Liver (tissue), 9 donors: ENCODE results near the gene PAN3. TPM values are rescaled to one million over a fixed set of nuclear protein-coding genes. Genes with fewer than 3 reads are reported as not detected.

Experiments
- DNase-seq: peaks from one replicate; pipeline ENCODE4 v3.0.0-alpha.2; 2017; ENCODE audit warnings: low spot score
- H3K27ac ChIP-seq, 2 donors: one replicate each; pipeline ENCODE4 v1.7.0; 2013; ENCODE audit warnings: inconsistent platforms in 2 of 2, low read length in 2 of 2, control low read depth in 1 of 2, low read depth in 1 of 2, mild to moderate bottlenecking in 1 of 2
- H3K27me3 ChIP-seq, 4 donors: one replicate each; pipeline versions ENCODE4 v1.6.1 to v1.7.0; 2013; ENCODE audit warnings: low read length in 3 of 4, inconsistent platforms in 1 of 4, mild to moderate bottlenecking in 1 of 4, moderate library complexity in 1 of 4; ENCODE audit not compliant: control insufficient read depth in 4 of 4, insufficient read depth in 4 of 4
- H3K36me3 ChIP-seq, 4 donors: one replicate each; pipeline versions ENCODE4 v1.6.1 to v1.7.0; 2013; ENCODE audit warnings: low read length in 3 of 4, mild to moderate bottlenecking in 3 of 4, low read depth in 1 of 4, moderate library complexity in 1 of 4; ENCODE audit not compliant: control insufficient read depth in 4 of 4, insufficient read depth in 3 of 4
- H3K4me1 ChIP-seq, 4 donors: one replicate each; pipeline versions ENCODE4 v1.6.1 to v1.7.0; 2013; ENCODE audit warnings: low read length in 3 of 4, mild to moderate bottlenecking in 3 of 4, moderate library complexity in 1 of 4; ENCODE audit not compliant: control insufficient read depth in 4 of 4, insufficient read depth in 4 of 4
- H3K4me3 ChIP-seq, 3 donors: one replicate each; pipeline versions ENCODE4 v1.6.1 to v1.7.0; 2013; ENCODE audit warnings: low read length in 3 of 3, control low read depth in 1 of 3, low read depth in 1 of 3, mild to moderate bottlenecking in 1 of 3
- H3K9ac ChIP-seq, 2 donors: one replicate each; pipeline ENCODE4 v1.7.0; 2013; ENCODE audit warnings: low read length in 2 of 2, mild to moderate bottlenecking in 2 of 2, moderate library complexity in 2 of 2, control low read depth in 1 of 2, low read depth in 1 of 2
- H3K9me3 ChIP-seq, 4 donors: one replicate each; pipeline versions ENCODE4 v1.6.1 to v1.7.0; 2013; ENCODE audit warnings: low read length in 3 of 4; ENCODE audit not compliant: control insufficient read depth in 4 of 4
- CTCF ChIP-seq: fragments of 150-350 bp; IDR thresholded peaks from 2 replicates; pipeline ENCODE4 v1.5.1; 2017; ENCODE audit warnings: improper control_type of control experiment, low read depth, low read length; ENCODE audit not compliant: missing input control
- EGR1 ChIP-seq, 2 donors: IDR thresholded peaks; 2 replicates each; pipeline ENCODE4 v1.6.1; 2016 to 2018; ENCODE audit warnings: antibody characterized with exemption in 2 of 2, low read depth in 2 of 2
- FOXA1 ChIP-seq: IDR thresholded peaks from 2 replicates; pipeline ENCODE4 v1.6.1; 2016; ENCODE audit warnings: antibody characterized with exemption
- FOXA2 ChIP-seq: IDR thresholded peaks from 2 replicates; pipeline ENCODE4 v1.6.1; 2016; ENCODE audit warnings: antibody characterized with exemption
- HNF4A ChIP-seq, 2 donors: conservative IDR thresholded peaks; 2 replicates each; pipeline ENCODE4 v1.6.1; 2016; ENCODE audit warnings: antibody characterized with exemption in 2 of 2, mild to moderate bottlenecking in 2 of 2
- HNF4G ChIP-seq: IDR thresholded peaks from 2 replicates; pipeline ENCODE4 v1.6.1; 2016; ENCODE audit warnings: antibody characterized with exemption
- NR2F2 ChIP-seq: IDR thresholded peaks from 2 replicates; pipeline ENCODE4 v1.6.1; 2016; ENCODE audit warnings: antibody characterized with exemption
- RXRA ChIP-seq, 2 donors: IDR thresholded peaks; 2 replicates each; pipeline ENCODE4 v1.6.1; 2017 to 2018; ENCODE audit warnings: antibody characterized with exemption in 2 of 2, mild to moderate bottlenecking in 1 of 2
- SP1 ChIP-seq: IDR thresholded peaks from 2 replicates; pipeline ENCODE4 v1.6.1; 2018; ENCODE audit warnings: antibody characterized with exemption, mild to moderate bottlenecking
- TAF1 ChIP-seq: conservative IDR thresholded peaks from 2 replicates; pipeline ENCODE4 v1.6.1; 2016; ENCODE audit warnings: antibody characterized with exemption, mild to moderate bottlenecking
- YY1 ChIP-seq: IDR thresholded peaks from 2 replicates; pipeline ENCODE4 v1.6.1; 2016; ENCODE audit warnings: antibody characterized with exemption, mild to moderate bottlenecking
- ZBTB33 ChIP-seq: IDR thresholded peaks from 2 replicates; pipeline ENCODE4 v1.6.1; 2016; ENCODE audit warnings: antibody characterized with exemption
- WGBS: extraction: QIAGEN DNeasy Blood & Tissue Kit; methylation state at CpG from one replicate; pipeline ENCODE4 v1.1.7; 2013; 5-methylcytosine and 5-hydroxymethylcytosine counted together
- polyA plus RNA-seq, 2 donors: library from polyadenylated mRNA; stranded (reverse) in 1 of 2; unstranded in 1 of 2; fragments of 200-250 nt in 1 of 2; fragments of >200 nt in 1 of 2; fragmentation: Nextera tagmentation in 1 of 2; extraction: Ambion mirVana in 1 of 2; gene quantifications; one replicate each; pipeline versions ENCODE4 v1.2.1 to v1.2.3, GENCODE V29; 2013 to 2015
- total RNA-seq, 2 donors: library from RNA; depleted of rRNA; stranded (reverse); fragments of >200 nt; gene quantifications; one replicate each; pipeline ENCODE4 v1.2.3, GENCODE V29; 2014
- TF ChIP-seq, protein P1 (sequence below): IDR thresholded peaks from 2 replicates; pipeline ENCODE4 v1.6.1; 2016; ENCODE audit warnings: antibody characterized with exemption
- TF ChIP-seq, protein P2 (sequence below): IDR thresholded peaks from 2 replicates; pipeline ENCODE4 v1.6.1; 2016; ENCODE audit warnings: antibody characterized with exemption
- donor health status: healthy.
- donor health status: healthy.
- donor health status: healthy.
- donor health status: healthy.
- donor health status: healthy.

PAN3 gene
- total and polyA plus RNA-seq, 4 donors = 2.9 to 22.8 (median 11.6) TPM

GRCh38 chr13:28245465-28245864 is 107.1 kb downstream of the PAN3 start:
- TF ChIP-seq RXRA (IDR thresholded peaks at IDR 0.05) (no peak), ZBTB33 (no peak), CTCF (no peak), FOXA1 (no peak), TAF1 (no peak), HNF4G (no peak), HNF4A (conservative IDR thresholded peaks at IDR 0.05) (no peak), FOXA2 (no peak), EGR1 (IDR thresholded peaks at IDR 0.05; ENCODE audit: low read depth in 2 of 2) (no peak), NR2F2 (no peak), SP1 (no peak)
- TF ChIP-seq, protein P1, sequence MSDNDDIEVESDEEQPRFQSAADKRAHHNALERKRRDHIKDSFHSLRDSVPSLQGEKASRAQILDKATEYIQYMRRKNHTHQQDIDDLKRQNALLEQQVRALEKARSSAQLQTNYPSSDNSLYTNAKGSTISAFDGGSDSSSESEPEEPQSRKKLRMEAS = no peak
- TF ChIP-seq, protein P2, sequence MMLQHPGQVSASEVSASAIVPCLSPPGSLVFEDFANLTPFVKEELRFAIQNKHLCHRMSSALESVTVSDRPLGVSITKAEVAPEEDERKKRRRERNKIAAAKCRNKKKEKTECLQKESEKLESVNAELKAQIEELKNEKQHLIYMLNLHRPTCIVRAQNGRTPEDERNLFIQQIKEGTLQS = no peak
- 88% methylated on average over 2 of the region's 2 CpGs for WGBS
- no peak overlapping the region for H3K27ac ChIP-seq
- H3K4me1 ChIP-seq = no peaks in the 10 kb centered on the region
- H3K4me3 ChIP-seq = no peak overlapping the region
- H3K36me3 ChIP-seq = peaks cover 0 to 13% (median 1%) of the 10 kb centered on the region in 4 donors
- H3K9ac ChIP-seq = no peak overlapping the region
- H3K9me3 ChIP-seq = no peaks in the 10 kb centered on the region
- no peak for DNase-seq
- H3K27me3 ChIP-seq = no peaks in the 10 kb centered on the region

GRCh38 chr13:28246891-28247290 is 108.5 kb downstream of the PAN3 start:
- TF ChIP-seq NR2F2 = no peak
- no peak for TF ChIP-seq FOXA2
- TF ChIP-seq HNF4A (conservative IDR thresholded peaks at IDR 0.05) = no peak
- TF ChIP-seq ZBTB33 = no peak
- TF ChIP-seq HNF4G = no peak
- no peak for TF ChIP-seq EGR1 (IDR thresholded peaks at IDR 0.05; ENCODE audit: low read depth in 2 of 2)
- TF ChIP-seq FOXA1 = no peak
- TF ChIP-seq, protein P2 = no peak
- TF ChIP-seq CTCF = no peak
- TF ChIP-seq, protein P1 = no peak
- no peak for TF ChIP-seq YY1
- Histone ChIP-seq H3K36me3 (peaks cover 0 to 7% (median 0%) of the 10 kb centered on the region in 4 donors), H3K27ac (no peak overlapping the region), H3K4me1 (no peaks in the 10 kb centered on the region), H3K27me3 (no peaks in the 10 kb centered on the region), H3K4me3 (no peak overlapping the region), H3K9me3 (no peaks in the 10 kb centered on the region), H3K9ac (no peak overlapping the region)
- WGBS = 93% methylated on average over 2 of the region's 2 CpGs
- DNase-seq = no peak
